AG04450 (cell line): ENCODE results near the gene ADORA1. TPM values are rescaled to one million over a fixed set of nuclear protein-coding genes. Genes with fewer than 3 reads are reported as not detected.
A peak's percentile ranks its signal among the peaks of the same experiment; 100 is the strongest.

Experiments used
- CTCF ChIA-PET: fragments of 300-600, 350-600 bp; formaldehyde crosslinking; extraction: SDS; loops from one replicate; lab custom pipeline; 2022; ENCODE audit warnings: antibody characterized with exemption, inconsistent platforms; lab: Charles Lee
- POLR2A ChIA-PET: fragments of 350-600 bp; formaldehyde crosslinking; extraction: SDS; loops from one replicate; lab custom pipeline; 2021; ENCODE audit warnings: antibody characterized with exemption, inconsistent platforms; lab: Yijun Ruan, JAX
- DNase-seq: peaks from one replicate; pipeline ENCODE4 v3.0.0-alpha.2; 2011; ENCODE audit warnings: low read depth, low spot score
- H3K27ac ChIP-seq: one replicate; pipeline ENCODE4 v1.5.1; 2012; ENCODE audit warnings: low read depth, low read length, control low read depth
- H3K27me3 ChIP-seq: one replicate; pipeline ENCODE4 v1.6.0; 2012; ENCODE audit warnings: low read length; ENCODE audit not compliant: control insufficient read depth, insufficient read depth
- H3K4me3 ChIP-seq: 2 replicates; pipeline ENCODE4 v1.5.1; 2011; ENCODE audit warnings: mild to moderate bottlenecking, low read depth, low read length, control low read depth
- H3K9me3 ChIP-seq: 2 replicates; pipeline ENCODE4 v1.5.1; 2012; ENCODE audit warnings: low read length; ENCODE audit not compliant: control insufficient read depth, insufficient read depth
- polyA plus RNA-seq: library from polyadenylated mRNA; depleted of rRNA; stranded (reverse); fragments of >200 nt; gene quantifications from 2 replicates; pipeline ENCODE4 v1.2.3, GENCODE V29; 2011
- TF ChIP-seq, protein P1 (sequence below): IDR thresholded peaks from 2 replicates; pipeline ENCODE4 v1.5.1; 2011; ENCODE audit warnings: low read depth, low read length, control low read depth, inconsistent platforms

Gene ADORA1
- polyA plus RNA-seq, 1 experiment: 1.7 TPM

DNA sequence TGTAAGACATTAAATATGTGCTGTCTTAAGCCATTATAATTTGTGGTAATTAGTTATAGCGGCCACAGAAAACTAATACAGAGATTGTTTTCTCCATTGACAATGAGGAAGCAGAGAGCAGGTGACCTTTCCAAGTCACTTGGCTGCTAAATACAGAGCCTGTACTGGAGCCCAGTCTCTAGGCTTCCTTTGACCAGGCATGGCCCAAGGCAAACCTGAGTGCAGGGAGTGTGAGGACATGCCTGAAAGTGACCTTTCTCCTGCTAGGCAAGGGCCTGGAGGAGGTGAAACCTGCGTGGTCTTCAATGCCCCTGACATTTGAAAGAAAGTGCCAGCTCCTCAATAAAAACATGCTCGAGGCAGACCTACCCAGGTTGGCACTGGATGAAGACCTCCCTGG lies 71.5 kb downstream of the ADORA1 start:
- DNase-seq: no peak
- Histone ChIP-seq H3K27me3 (no peaks in the 10 kb centered on the region), H3K4me3 (no peak overlapping the region), H3K9me3 (peaks cover 3% of the 10 kb centered on the region; the same call in 1 of the 2 replicates), H3K27ac (peak overlapping the region; percentile 92)
- TF ChIP-seq, protein P1, sequence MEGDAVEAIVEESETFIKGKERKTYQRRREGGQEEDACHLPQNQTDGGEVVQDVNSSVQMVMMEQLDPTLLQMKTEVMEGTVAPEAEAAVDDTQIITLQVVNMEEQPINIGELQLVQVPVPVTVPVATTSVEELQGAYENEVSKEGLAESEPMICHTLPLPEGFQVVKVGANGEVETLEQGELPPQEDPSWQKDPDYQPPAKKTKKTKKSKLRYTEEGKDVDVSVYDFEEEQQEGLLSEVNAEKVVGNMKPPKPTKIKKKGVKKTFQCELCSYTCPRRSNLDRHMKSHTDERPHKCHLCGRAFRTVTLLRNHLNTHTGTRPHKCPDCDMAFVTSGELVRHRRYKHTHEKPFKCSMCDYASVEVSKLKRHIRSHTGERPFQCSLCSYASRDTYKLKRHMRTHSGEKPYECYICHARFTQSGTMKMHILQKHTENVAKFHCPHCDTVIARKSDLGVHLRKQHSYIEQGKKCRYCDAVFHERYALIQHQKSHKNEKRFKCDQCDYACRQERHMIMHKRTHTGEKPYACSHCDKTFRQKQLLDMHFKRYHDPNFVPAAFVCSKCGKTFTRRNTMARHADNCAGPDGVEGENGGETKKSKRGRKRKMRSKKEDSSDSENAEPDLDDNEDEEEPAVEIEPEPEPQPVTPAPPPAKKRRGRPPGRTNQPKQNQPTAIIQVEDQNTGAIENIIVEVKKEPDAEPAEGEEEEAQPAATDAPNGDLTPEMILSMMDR: no peak
- ChIA-PET CTCF (interaction anchor here (0.9 to 2.1 kb wide), 3 partner anchors 26 to 81 kb away, joined by 3 to 9 read pairs (median 4); no protein-coding TSS in a partner anchor), POLR2A (interaction anchor here (1.0 kb wide), 1 partner anchor 26 kb away, joined by 4 read pairs; no protein-coding TSS in a partner anchor)

- H3K4me3 ChIP-seq: no peak overlapping the region
- peaks cover 3% of the 10 kb centered on the region; the same call in 1 of the 2 replicates for H3K9me3 ChIP-seq
- ChIA-PET POLR2A (interaction anchor here (0.6 kb wide), 1 partner anchor 516 kb away, joined by 3 read pairs; no protein-coding TSS in a partner anchor), CTCF (interaction anchor here (0.9 to 2.1 kb wide), 3 partner anchors 26 to 82 kb away, joined by 3 to 9 read pairs (median 4); no protein-coding TSS in a partner anchor)
- DNase-seq: no peak
- no peaks in the 10 kb centered on the region for H3K27me3 ChIP-seq
- H3K27ac ChIP-seq: peak overlapping the region; percentile 92
- TF ChIP-seq, protein P1: no peak
These were observed 71.9 kb downstream of the ADORA1 start for GRCh38 chr1:203199481-203199815.

GRCh38 chr1:203199816-203200571 lies 72.5 kb downstream of the ADORA1 start:
- TF ChIP-seq, protein P1: no peak
- Histone ChIP-seq H3K9me3 (peaks cover 3% of the 10 kb centered on the region; the same call in 1 of the 2 replicates), H3K4me3 (no peak overlapping the region), H3K27me3 (no peaks in the 10 kb centered on the region), H3K27ac (peak overlapping the region; percentile 92)
- DNase-seq: peak; percentile 60
- ChIA-PET POLR2A (interaction anchor here (0.6 kb wide), 1 partner anchor 515 kb away, joined by 3 read pairs; no protein-coding TSS in a partner anchor), CTCF (interaction anchor here (0.6 to 2.1 kb wide), 7 partner anchors 9 to 161 kb away, joined by 3 to 9 read pairs (median 4); no protein-coding TSS in a partner anchor)

GRCh38 chr1:203200916-203201315 lies 73.4 kb downstream of the ADORA1 start:
- ChIA-PET POLR2A (no interaction called here), CTCF (interaction anchor here (0.6 to 2.1 kb wide), 7 partner anchors 10 to 161 kb away, joined by 3 to 9 read pairs (median 4); no protein-coding TSS in a partner anchor)
- peak overlapping the region; percentile 92 for H3K27ac ChIP-seq

More at GRCh38 chr1:203200916-203201315, 73.4 kb downstream of the ADORA1 start:
- no peak for DNase-seq
- TF ChIP-seq, protein P1: no peak
- no peak overlapping the region for H3K4me3 ChIP-seq
- H3K9me3 ChIP-seq: peaks cover 3% of the 10 kb centered on the region; the same call in 1 of the 2 replicates
- no peaks in the 10 kb centered on the region for H3K27me3 ChIP-seq
